BJ (cell line): ENCODE measurements around the gene FARP1. TPM values are rescaled to one million over a fixed set of nuclear protein-coding genes. Genes with fewer than 3 reads are reported as not detected.

Experiments used
- CTCF ChIA-PET: fragments of 350-600 bp; formaldehyde crosslinking; extraction: SDS; loops from one replicate; lab custom pipeline; 2021; ENCODE audit warnings: antibody characterized with exemption, inconsistent platforms; lab: Yijun Ruan, JAX
- POLR2A ChIA-PET: fragments of 300-600 bp; sonication (Branson Sonifier 250); formaldehyde crosslinking; extraction: SDS; loops from one replicate; lab custom pipeline; 2021; ENCODE audit warnings: antibody characterized with exemption; lab: Charles Lee
- DNase-seq: peaks from one replicate; pipeline ENCODE4 v3.0.0-alpha.2; 2011; ENCODE audit warnings: low read depth
- H3K27me3 ChIP-seq: 2 replicates; pipeline ENCODE4 v1.6.0; 2011; ENCODE audit warnings: low read length; ENCODE audit not compliant: control insufficient read depth, insufficient read depth
- H3K36me3 ChIP-seq: 2 replicates; pipeline ENCODE4 v1.5.1; 2011; ENCODE audit warnings: low read length; ENCODE audit not compliant: control insufficient read depth, insufficient read depth
- H3K4me3 ChIP-seq: 2 replicates; pipeline ENCODE4 v1.5.1; 2011; ENCODE audit warnings: low read depth, mild to moderate bottlenecking, control low read depth, low read length
- CTCF ChIP-seq: IDR thresholded peaks from 2 replicates; pipeline ENCODE4 v1.5.1; 2011; ENCODE audit warnings: low read depth, mild to moderate bottlenecking, control low read depth, inconsistent platforms, low read length, moderate library complexity; ENCODE audit not compliant: insufficient read depth
- polyA plus RNA-seq: library from polyadenylated mRNA; depleted of rRNA; stranded (reverse); fragments of >200 nt; gene quantifications from 2 replicates; pipeline ENCODE4 v1.2.3, GENCODE V29; 2011

Gene FARP1
- polyA plus RNA-seq, 1 experiment = 64.0 TPM

DNA sequence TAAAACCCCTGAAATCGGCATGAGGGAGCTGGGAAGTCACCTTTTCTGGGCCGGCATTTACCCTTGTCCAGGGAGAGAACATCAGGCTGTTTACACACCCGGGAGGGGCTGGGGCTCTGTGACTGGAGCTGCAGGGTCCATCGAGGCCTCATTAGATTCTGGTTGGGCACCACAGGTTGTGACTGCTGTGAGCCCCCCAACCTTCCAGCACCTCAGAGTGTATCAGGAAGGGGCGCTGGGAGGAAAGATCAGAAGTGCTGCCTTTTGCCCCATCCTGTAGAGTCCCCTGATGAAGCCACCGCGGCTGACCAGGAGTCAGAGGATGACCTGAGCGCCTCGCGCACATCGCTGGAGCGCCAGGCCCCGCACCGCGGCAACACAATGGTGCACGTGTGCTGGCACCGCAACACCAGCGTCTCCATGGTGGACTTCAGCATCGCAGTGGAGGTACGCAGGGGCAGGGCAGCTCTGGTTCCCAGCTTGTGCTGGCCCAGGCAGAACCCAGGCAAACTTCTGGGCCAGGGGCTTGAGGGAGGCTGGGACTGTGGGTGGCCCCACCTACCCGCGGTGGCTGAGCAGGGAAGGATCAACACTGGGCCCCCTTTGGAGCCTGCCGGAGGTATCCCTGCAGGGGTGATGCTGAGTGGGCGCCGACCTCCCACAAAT is 297.6 kb downstream of the FARP1 start:
- CTCF ChIA-PET = no interaction called here
- TF ChIP-seq CTCF = no peak
- H3K27me3 ChIP-seq = no peaks in the 10 kb centered on the region
- H3K4me3 ChIP-seq = no peak overlapping the region
- peaks cover 40% of the 10 kb centered on the region for H3K36me3 ChIP-seq
- DNase-seq = no peak
- POLR2A ChIA-PET = interaction anchor here (0.6 kb wide), 1 partner anchor 919 kb away, joined by 5 read pairs; no protein-coding TSS in a partner anchor

- no peak for TF ChIP-seq CTCF
- Histone ChIP-seq H3K4me3 (no peak overlapping the region), H3K27me3 (no peaks in the 10 kb centered on the region), H3K36me3 (peaks cover 41% of the 10 kb centered on the region)
- no peak for DNase-seq
- POLR2A ChIA-PET = interaction anchor here (0.6 kb wide), 1 partner anchor 918 kb away, joined by 5 read pairs; no protein-coding TSS in a partner anchor
- CTCF ChIA-PET = interaction anchor here (1.0 kb wide), 1 partner anchor 408 kb away, joined by 6 read pairs; no protein-coding TSS in a partner anchor
Measured at GRCh38 chr13:98441056-98441676, 298.3 kb downstream of the FARP1 start.

DNA sequence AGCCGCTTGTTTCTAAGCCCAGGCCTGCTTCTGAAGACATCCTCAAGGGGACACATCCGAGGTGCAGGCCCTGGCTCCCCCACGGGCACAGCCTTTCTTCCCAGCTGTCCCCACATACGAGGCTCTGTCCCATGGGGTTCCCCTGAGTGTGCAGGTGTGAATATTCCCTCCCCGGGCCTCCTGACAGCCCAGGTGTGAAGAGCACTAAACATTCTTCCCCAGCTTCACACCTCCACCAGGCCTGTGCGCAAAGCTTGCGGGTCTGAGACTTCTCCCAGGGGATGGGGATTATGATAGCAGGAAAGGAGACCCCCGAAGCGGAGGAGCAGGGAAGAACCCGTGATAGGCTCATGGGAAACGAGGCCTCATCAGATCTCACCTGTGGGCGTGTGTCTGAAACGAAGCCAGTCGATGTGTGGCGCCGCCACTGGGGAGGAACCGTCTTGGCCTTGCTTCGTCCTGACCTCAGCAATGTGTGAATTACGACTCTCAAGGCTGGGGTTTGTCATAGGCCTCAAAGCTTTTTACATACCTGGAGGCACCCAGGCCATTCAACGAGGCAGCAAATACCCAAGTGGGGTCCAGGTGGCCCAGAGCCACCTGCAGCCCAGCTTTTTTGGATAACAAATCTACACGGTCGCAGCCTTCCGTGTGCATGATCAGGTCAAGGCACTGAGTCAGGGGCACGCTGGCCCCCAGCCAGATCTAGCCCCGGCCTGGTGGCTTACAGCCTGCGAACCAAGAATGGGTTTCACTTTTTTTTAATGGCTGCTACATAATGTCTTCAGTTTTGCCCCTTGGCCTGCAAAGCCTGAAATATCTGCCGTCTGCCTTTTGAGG is 299.7 kb downstream of the FARP1 start:
- H3K36me3 ChIP-seq = peaks cover 45% of the 10 kb centered on the region
- ChIA-PET CTCF (interaction anchor here (0.6 to 7.1 kb wide), 5 partner anchors 211 to 995 kb away, joined by 3 to 91 read pairs (median 5); no protein-coding TSS in a partner anchor), POLR2A (no interaction called here)
- TF ChIP-seq CTCF = no peak
- no peak overlapping the region for H3K4me3 ChIP-seq
- no peaks in the 10 kb centered on the region for H3K27me3 ChIP-seq
- DNase-seq = no peak

GRCh38 chr13:98443329-98443728 is 300.4 kb downstream of the FARP1 start:
- peak; percentile 62 for DNase-seq
- ChIA-PET CTCF (interaction anchor here (1.1 to 7.1 kb wide), 4 partner anchors 210 to 230 kb away, joined by 4 to 91 read pairs (median 7); no protein-coding TSS in a partner anchor), POLR2A (no interaction called here)
- Histone ChIP-seq H3K27me3 (no peaks in the 10 kb centered on the region), H3K36me3 (peaks cover 48% of the 10 kb centered on the region), H3K4me3 (no peak overlapping the region)
- no peak for TF ChIP-seq CTCF

DNA sequence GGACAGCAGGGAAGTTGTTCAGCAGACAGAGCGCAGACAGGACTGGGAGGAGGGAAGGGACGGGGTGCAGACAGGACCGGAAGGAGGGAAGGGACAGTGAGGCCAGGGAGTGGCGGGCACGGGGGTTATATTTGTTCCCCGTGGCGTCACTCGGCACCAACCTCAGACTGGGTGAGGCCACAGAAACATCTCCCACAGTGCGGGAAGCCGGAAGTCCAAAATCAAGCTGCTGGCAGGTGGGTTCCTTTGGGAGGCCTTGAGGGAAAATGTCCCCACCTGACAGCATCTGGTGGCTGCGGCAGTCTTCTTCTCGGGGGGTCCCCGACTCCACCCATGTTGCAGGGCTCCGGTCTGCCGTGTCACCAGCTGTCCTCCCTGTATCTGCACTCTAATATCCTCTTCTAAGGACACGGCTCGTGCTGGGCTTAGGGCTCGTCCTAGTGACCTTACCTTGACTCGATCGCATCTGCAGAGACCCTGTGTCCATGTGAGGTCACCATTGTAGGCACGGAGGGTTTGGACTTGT is 301.0 kb downstream of the FARP1 start:
- ChIA-PET CTCF (interaction anchor here (0.6 to 7.1 kb wide), 8 partner anchors 12 to 602 kb away, joined by 3 to 91 read pairs (median 7); no protein-coding TSS in a partner anchor), POLR2A (no interaction called here)
- DNase-seq = no peak
- H3K36me3 ChIP-seq = peaks cover 47% of the 10 kb centered on the region
- H3K4me3 ChIP-seq = no peak overlapping the region
- no peaks in the 10 kb centered on the region for H3K27me3 ChIP-seq
- no peak for TF ChIP-seq CTCF
